CD4-positive, alpha-beta memory T cell (primary cell): Measurements from ENCODE around the gene RTN4. TPM values are rescaled to one million over a fixed set of nuclear protein-coding genes. Genes with fewer than 3 reads are reported as not detected.
A peak's percentile ranks its signal among the peaks of the same experiment; 100 is the strongest.

Experiments used
- CTCF ChIA-PET: fragments of 350-600 bp; sonication (Branson Sonifier 250); formaldehyde crosslinking; loops from one replicate; lab custom pipeline; 2021; ENCODE audit warnings: inconsistent platforms; ENCODE audit not compliant: partially characterized antibody; lab: Charles Lee
- POLR2A ChIA-PET: fragments of 350-600 bp; sonication (Branson Sonifier 250); formaldehyde crosslinking; loops from one replicate; lab custom pipeline; 2021; ENCODE audit not compliant: partially characterized antibody; lab: Charles Lee
- DNase-seq, 5 donors: peaks; one replicate each; pipeline versions ENCODE4 v3.0.0 to v3.0.0-alpha.2; 2020 to 2022; ENCODE audit warnings: mixed read lengths in 1 of 5
- H3K27ac ChIP-seq: one replicate; pipeline ENCODE4 v1.7.0; 2013; ENCODE audit warnings: low read depth, low read length
- H3K27me3 ChIP-seq: 2 replicates; pipeline ENCODE4 v1.7.0; 2013; ENCODE audit warnings: mild to moderate bottlenecking, low read length, moderate library complexity; ENCODE audit not compliant: insufficient read depth
- H3K36me3 ChIP-seq: 2 replicates; pipeline ENCODE4 v1.7.0; 2013; ENCODE audit warnings: mild to moderate bottlenecking, low read length, moderate library complexity; ENCODE audit not compliant: insufficient read depth
- H3K4me1 ChIP-seq: 2 replicates; pipeline ENCODE4 v1.7.0; 2013; ENCODE audit warnings: mild to moderate bottlenecking, low read length, moderate library complexity; ENCODE audit not compliant: insufficient read depth
- H3K4me3 ChIP-seq, 2 donors: one replicate each; pipeline ENCODE4 v1.7.0; 2013; ENCODE audit warnings: low read length in 2 of 2, mild to moderate bottlenecking in 1 of 2
- H3K9me3 ChIP-seq, 2 donors: one replicate each; pipeline ENCODE4 v1.7.0; 2013; ENCODE audit warnings: low read length in 2 of 2, control low read depth in 1 of 2; ENCODE audit not compliant: control insufficient read depth in 1 of 2
- H3K27ac Mint-ChIP-seq, 7 donors: one replicate each; pipeline ENCODE4 v1.8.0; 2020 to 2021; ENCODE audit warnings: mixed read lengths in 7 of 7, mild to moderate bottlenecking in 6 of 7, inconsistent platforms in 3 of 7, moderate library complexity in 3 of 7
- H3K27me3 Mint-ChIP-seq, 2 donors: one replicate each; pipeline ENCODE4 v1.8.0; 2020 to 2021; ENCODE audit warnings: mixed read lengths in 2 of 2
- H3K36me3 Mint-ChIP-seq, 2 donors: one replicate each; pipeline ENCODE4 v1.8.0; 2020 to 2021; ENCODE audit warnings: mixed read lengths in 2 of 2, inconsistent platforms in 1 of 2, mild to moderate bottlenecking in 1 of 2
- H3K4me1 Mint-ChIP-seq, 4 donors: one replicate each; pipeline ENCODE4 v1.8.0; 2020 to 2021; ENCODE audit warnings: mixed read lengths in 4 of 4, mild to moderate bottlenecking in 1 of 4
- H3K4me3 Mint-ChIP-seq, 8 donors: one replicate each; pipeline ENCODE4 v1.8.0; 2020 to 2021; ENCODE audit warnings: mixed read lengths in 8 of 8, mild to moderate bottlenecking in 7 of 8, moderate library complexity in 6 of 8, inconsistent platforms in 3 of 8
- H3K9me3 Mint-ChIP-seq, 8 donors: one replicate each; pipeline ENCODE4 v1.8.0; 2020 to 2021; ENCODE audit warnings: mixed read lengths in 8 of 8, mild to moderate bottlenecking in 5 of 8, inconsistent platforms in 3 of 8, moderate library complexity in 1 of 8
- intact Hi-C: fragments of 100-400 bp; cut with micrococcal nuclease; formaldehyde crosslinking; loops from one replicate; pipeline ENCODE4 v1.15.1; 2023
- polyA plus RNA-seq, 2 donors: library from polyadenylated mRNA; unstranded; fragments of 300-500 nt; fragmentation: Illumina TruSeq; gene quantifications; one replicate each; pipeline ENCODE4 v1.2.3, GENCODE V29; 2021
- total RNA-seq, 2 experiments: library from RNA; stranded (reverse); gene quantifications; one replicate each; pipeline ENCODE4 v1.2.3, GENCODE V29; 2021

Gene RTN4, protein sequence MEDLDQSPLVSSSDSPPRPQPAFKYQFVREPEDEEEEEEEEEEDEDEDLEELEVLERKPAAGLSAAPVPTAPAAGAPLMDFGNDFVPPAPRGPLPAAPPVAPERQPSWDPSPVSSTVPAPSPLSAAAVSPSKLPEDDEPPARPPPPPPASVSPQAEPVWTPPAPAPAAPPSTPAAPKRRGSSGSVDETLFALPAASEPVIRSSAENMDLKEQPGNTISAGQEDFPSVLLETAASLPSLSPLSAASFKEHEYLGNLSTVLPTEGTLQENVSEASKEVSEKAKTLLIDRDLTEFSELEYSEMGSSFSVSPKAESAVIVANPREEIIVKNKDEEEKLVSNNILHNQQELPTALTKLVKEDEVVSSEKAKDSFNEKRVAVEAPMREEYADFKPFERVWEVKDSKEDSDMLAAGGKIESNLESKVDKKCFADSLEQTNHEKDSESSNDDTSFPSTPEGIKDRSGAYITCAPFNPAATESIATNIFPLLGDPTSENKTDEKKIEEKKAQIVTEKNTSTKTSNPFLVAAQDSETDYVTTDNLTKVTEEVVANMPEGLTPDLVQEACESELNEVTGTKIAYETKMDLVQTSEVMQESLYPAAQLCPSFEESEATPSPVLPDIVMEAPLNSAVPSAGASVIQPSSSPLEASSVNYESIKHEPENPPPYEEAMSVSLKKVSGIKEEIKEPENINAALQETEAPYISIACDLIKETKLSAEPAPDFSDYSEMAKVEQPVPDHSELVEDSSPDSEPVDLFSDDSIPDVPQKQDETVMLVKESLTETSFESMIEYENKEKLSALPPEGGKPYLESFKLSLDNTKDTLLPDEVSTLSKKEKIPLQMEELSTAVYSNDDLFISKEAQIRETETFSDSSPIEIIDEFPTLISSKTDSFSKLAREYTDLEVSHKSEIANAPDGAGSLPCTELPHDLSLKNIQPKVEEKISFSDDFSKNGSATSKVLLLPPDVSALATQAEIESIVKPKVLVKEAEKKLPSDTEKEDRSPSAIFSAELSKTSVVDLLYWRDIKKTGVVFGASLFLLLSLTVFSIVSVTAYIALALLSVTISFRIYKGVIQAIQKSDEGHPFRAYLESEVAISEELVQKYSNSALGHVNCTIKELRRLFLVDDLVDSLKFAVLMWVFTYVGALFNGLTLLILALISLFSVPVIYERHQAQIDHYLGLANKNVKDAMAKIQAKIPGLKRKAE
- 10 to 100 TPM; 73.8 to 81.3 TPM for total RNA-seq
- 10 to 100 TPM; 89.1 to 90.0 TPM for polyA plus RNA-seq

DNA sequence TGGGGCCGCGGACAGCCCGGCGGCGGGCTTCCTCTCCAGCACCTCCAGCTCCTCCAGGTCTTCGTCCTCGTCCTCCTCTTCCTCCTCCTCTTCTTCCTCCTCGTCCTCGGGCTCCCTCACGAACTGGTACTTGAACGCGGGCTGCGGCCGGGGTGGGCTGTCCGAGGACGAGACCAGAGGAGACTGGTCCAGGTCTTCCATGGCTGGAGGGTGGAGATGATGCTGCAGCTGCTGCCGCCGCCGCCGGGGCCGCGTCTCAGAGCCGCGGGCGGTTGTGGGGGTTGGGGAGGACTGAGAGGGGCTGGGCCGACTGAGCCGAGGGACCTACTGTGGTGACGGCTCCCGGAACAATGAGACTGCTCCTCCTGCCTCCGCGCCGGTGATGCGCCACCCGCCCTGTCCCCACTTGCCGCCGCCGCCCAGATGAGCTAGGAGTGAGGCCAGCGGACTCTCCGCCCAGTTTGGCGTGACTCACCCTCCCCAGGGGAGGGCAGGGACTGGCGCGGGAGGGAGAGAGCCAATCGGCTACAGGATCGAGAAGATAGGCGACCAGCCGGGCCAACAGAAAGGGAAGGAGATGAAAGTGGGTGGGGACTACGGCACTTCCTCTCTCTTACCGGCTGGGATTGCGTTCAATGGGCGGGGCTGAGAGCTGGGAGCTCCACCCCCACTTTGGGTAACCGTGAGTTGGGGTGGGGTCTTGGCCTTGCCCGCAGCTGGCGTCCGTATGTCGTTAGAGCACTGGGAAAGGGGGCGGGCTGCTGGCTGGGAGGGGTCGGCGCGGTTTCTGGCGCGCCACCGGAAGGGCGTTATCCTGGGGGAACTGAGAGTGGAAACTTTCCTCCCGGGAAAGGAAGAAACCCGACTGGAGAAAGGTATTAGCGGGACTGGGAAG lies at the start of gene RTN4:
Gene RTN4, minus strand, starts transcription at position 352 of the 895 bp plus-strand sequence. Its CDS starts 151 bp downstream, at position 201.
- peak within 1 kb of the TSS; percentile 88 to 93 for H3K4me3 ChIP-seq
- Mint-ChIP-seq H3K27me3 (no peaks in the 10 kb centered on the region), H3K27ac (peak within 1 kb of the TSS; percentile 93 to 100 (median 99)), H3K9me3 (no peaks in the 10 kb centered on the region), H3K36me3 (peaks cover 0 to 15% of the 10 kb centered on the region in 2 donors), H3K4me3 (peak within 1 kb of the TSS; percentile 94 to 100 (median 100)), H3K4me1 (peaks cover 51 to 82% (median 60%) of the 10 kb centered on the region in 4 donors)
- ChIA-PET POLR2A (interaction anchor here (0.6 to 4.8 kb wide), 38 partner anchors 8 to 720 kb away, joined by 3 to 43 read pairs (median 6); partner anchors contain the start of genes CCDC88A, CFAP36, CLHC1 and MTIF2), CTCF (interaction anchor here (0.7 to 3.6 kb wide), 23 partner anchors 8 to 182 kb away, joined by 3 to 22 read pairs (median 6); partner anchors contain the start of gene RPS27A)
- no peaks in the 10 kb centered on the region for H3K9me3 ChIP-seq
- peak within 1 kb of the TSS; percentile 87 for H3K27ac ChIP-seq
- peak; percentile 98 to 99 (median 99) for DNase-seq
- intact Hi-C loops: loop anchor here (1.0 to 10.0 kb wide), 13 partner anchors 35 to 936 kb away; partner anchors contain the start of genes ACYP2, CCDC88A, CFAP36 and CLHC1
- H3K27me3 ChIP-seq: no peaks in the 10 kb centered on the region
- H3K36me3 ChIP-seq: no peaks in the 10 kb centered on the region
- H3K4me1 ChIP-seq: peaks cover 70% of the 10 kb centered on the region

DNA sequence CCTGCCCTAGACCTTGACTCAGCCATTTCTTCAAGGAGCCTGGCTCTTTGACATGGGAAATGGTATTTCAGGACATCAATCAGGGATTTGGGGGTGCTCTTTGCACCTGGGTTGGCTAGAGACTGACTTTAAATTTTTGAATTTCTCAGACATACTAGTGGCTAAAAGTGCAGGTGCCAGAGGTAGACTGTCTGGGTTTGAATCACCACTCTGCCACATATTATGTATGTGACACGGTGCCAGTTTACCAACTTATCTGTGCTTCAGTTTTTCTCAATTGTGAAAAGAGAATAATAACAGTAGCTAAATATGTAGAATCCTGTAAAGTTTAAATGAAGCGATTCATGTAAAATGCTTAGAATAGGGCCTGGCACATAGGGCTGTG lies 49.2 kb upstream of the RTN4 start:
- H3K27ac Mint-ChIP-seq: no peak overlapping the region
- intact Hi-C loops: no loop called here

DNA sequence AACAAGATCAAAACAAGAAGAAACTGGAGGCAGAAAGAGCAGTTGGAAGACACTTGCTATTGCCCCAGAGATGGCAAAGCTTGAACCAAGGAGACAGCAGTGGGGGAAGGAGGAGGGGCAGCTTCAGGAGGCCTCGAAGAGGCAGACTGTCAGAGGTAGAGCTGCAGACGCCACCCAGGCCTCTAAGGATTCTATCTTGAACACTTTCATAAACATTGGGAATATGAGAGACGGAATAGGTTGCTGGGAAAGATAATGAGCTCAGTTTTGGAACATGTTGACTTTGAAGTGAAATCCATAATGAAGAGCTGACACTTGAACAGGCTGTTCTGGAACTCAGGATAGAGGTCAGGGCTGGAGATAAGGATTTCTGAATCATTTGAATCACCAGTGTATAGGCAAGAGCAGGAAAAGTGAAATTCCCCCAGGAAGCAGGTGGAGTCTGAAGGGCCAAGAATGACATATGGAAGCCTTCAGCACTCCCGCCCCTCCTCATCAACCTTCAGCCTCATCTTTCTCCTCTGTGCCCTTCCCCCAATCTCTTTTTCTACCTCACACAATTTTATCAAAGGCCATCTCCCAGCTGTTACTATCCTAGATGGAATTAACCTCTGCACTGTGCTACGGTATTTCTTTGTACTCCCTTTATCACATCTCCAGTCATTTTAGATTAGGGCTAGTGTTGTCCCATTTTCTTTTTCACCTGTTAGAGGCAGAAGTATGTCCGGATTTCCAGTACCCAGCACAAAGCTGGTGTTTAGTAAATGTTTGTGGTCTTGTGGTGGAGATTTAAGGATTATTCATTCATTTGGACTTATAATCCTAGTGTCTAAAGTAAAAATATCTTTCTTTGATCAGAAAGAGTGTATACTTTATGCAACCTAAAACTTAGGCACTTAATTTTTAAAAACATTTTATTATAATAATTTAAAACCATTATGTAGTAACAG lies 47.5 kb upstream of the RTN4 start:
- Histone ChIP-seq H3K36me3 (no peaks in the 10 kb centered on the region), H3K4me3 (no peak overlapping the region), H3K4me1 (peaks cover 3% of the 10 kb centered on the region), H3K27me3 (no peaks in the 10 kb centered on the region), H3K9me3 (no peaks in the 10 kb centered on the region), H3K27ac (no peak overlapping the region)
- no peak for DNase-seq
- intact Hi-C loops: no loop called here
- Mint-ChIP-seq H3K4me3 (no peak overlapping the region), H3K36me3 (no peaks in the 10 kb centered on the region), H3K4me1 (peaks cover 0 to 3% (median under 1%) of the 10 kb centered on the region in 4 donors), H3K9me3 (no peaks in the 10 kb centered on the region), H3K27ac (no peak overlapping the region), H3K27me3 (no peaks in the 10 kb centered on the region)
- ChIA-PET CTCF (no interaction called here), POLR2A (no interaction called here)

More for the DNA sequence above, 49.2 kb upstream of the RTN4 start:
- no peak overlapping the region for H3K27ac ChIP-seq
- Mint-ChIP-seq H3K9me3 (no peaks in the 10 kb centered on the region), H3K36me3 (no peaks in the 10 kb centered on the region), H3K4me3 (no peak overlapping the region), H3K4me1 (no peaks in the 10 kb centered on the region), H3K27me3 (no peaks in the 10 kb centered on the region)
- no peaks in the 10 kb centered on the region for H3K36me3 ChIP-seq
- no peaks in the 10 kb centered on the region for H3K4me1 ChIP-seq
- POLR2A ChIA-PET: no interaction called here
- no peak for DNase-seq
- H3K4me3 ChIP-seq: no peak overlapping the region
- CTCF ChIA-PET: no interaction called here
- no peaks in the 10 kb centered on the region for H3K9me3 ChIP-seq
- no peaks in the 10 kb centered on the region for H3K27me3 ChIP-seq

DNA sequence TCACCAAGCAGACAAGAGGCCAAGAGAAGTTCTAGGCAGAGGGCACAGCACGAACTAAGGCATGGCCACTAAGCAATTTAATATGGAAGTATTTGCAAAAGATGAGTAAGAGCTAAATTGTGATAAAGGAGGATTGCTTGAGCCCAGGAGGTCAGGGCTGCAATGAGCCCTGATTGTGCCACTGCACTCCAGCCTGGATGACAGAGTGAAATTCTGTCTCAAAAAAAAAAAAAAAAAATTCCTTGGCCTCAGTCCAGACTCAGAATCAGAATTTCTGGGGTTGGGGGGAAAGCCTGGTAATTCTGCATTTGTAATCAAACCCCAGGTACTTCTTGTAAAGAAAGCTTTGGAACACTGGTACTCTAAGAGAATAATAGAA lies 46.8 kb upstream of the RTN4 start:
- H3K27ac Mint-ChIP-seq: no peak overlapping the region
- Histone ChIP-seq H3K36me3 (no peaks in the 10 kb centered on the region), H3K27ac (no peak overlapping the region), H3K4me3 (no peak overlapping the region), H3K4me1 (peaks cover 8% of the 10 kb centered on the region), H3K9me3 (no peaks in the 10 kb centered on the region), H3K27me3 (no peaks in the 10 kb centered on the region)
- H3K9me3 Mint-ChIP-seq: no peaks in the 10 kb centered on the region
- H3K4me3 Mint-ChIP-seq: no peak overlapping the region
- H3K27me3 Mint-ChIP-seq: no peaks in the 10 kb centered on the region
- intact Hi-C loops: no loop called here
- CTCF ChIA-PET: no interaction called here
- H3K36me3 Mint-ChIP-seq: no peaks in the 10 kb centered on the region
- H3K4me1 Mint-ChIP-seq: peaks cover 0 to 7% (median 3%) of the 10 kb centered on the region in 4 donors
- DNase-seq: no peak
- POLR2A ChIA-PET: no interaction called here

DNA sequence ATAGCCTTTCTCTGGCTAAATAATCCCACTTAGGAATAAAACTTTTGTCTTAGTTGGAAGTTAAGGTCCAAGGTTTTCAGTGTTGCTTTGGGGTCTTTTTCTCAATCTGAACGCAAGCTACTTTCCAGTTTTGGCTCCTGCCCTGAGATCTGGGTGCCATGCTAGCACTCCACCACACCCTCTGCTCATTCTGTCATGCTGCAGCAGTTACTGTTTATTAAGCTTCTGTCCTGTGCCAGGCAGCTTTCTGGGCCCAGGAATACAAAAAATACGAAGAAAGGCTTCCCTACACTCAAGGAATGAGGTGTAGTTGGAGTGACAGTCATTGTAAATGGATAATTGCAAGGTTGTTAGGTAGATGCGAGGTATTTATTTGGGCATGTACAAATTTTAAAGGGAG lies 46.3 kb upstream of the RTN4 start:
- Mint-ChIP-seq H3K27me3 (no peaks in the 10 kb centered on the region), H3K36me3 (no peaks in the 10 kb centered on the region), H3K4me3 (no peak overlapping the region), H3K27ac (no peak overlapping the region), H3K9me3 (no peaks in the 10 kb centered on the region), H3K4me1 (peaks cover under 1 to 7% (median 4%) of the 10 kb centered on the region in 4 donors)
- intact Hi-C loops: no loop called here
- Histone ChIP-seq H3K27me3 (no peaks in the 10 kb centered on the region), H3K27ac (no peak overlapping the region), H3K36me3 (no peaks in the 10 kb centered on the region), H3K4me1 (peaks cover 8% of the 10 kb centered on the region), H3K4me3 (no peak overlapping the region), H3K9me3 (no peaks in the 10 kb centered on the region)
- DNase-seq: no peak
- ChIA-PET POLR2A (interaction anchor here (0.6 kb wide), 1 partner anchor 41 kb away, joined by 3 read pairs; no protein-coding TSS in a partner anchor), CTCF (no interaction called here)
